Prostate gland (tissue), 2 donors: ENCODE data around the gene KRTAP12-4. TPM values are rescaled to one million over a fixed set of nuclear protein-coding genes. Genes with fewer than 3 reads are reported as not detected.

Source experiments
- DNase-seq: peaks from one replicate; pipeline ENCODE4 v3.0.0-alpha.2; 2019; ENCODE audit warnings: low spot score
- H3K27ac ChIP-seq, 2 donors: fragments of 200-600 bp; sonication (generic); 2 replicates each; pipeline ENCODE4 v1.5.1; 2017 to 2019
- H3K27me3 ChIP-seq: fragments of 200-600 bp; sonication (generic); replicated peaks from 2 replicates; pipeline ENCODE4 v1.5.1; 2019; ENCODE audit not compliant: insufficient read depth
- H3K36me3 ChIP-seq, 2 donors: fragments of 200-600 bp; sonication (generic); 1 replicate in 1 of 2; 2 replicates in 1 of 2; pipeline versions ENCODE4 v1.5.1 to v1.8.1; 2017 to 2019
- H3K4me1 ChIP-seq: fragments of 200-600 bp; sonication (generic); replicated peaks from 2 replicates; pipeline ENCODE4 v1.5.1; 2019
- H3K4me3 ChIP-seq, 2 donors: fragments of 200-600 bp; sonication (generic); 2 replicates each; pipeline ENCODE4 v1.5.1; 2017 to 2019
- H3K9me3 ChIP-seq: fragments of 200-600 bp; sonication (generic); 2 replicates; pipeline ENCODE4 v1.5.1; 2017
- CTCF ChIP-seq, 4 experiments: fragments of 200-600 bp in 2 of 4; fragments of 450-650 bp in 2 of 4; sonication (generic) in 2 of 4; IDR thresholded peaks; 1 replicate in 3 of 4; 2 replicates in 1 of 4; pipeline ENCODE4 v1.5.1; 2016 to 2019; ENCODE audit warnings: antibody characterized with exemption in 4 of 4, mild to moderate bottlenecking in 2 of 4, moderate library complexity in 2 of 4
- POLR2A ChIP-seq: fragments of 450-650 bp; IDR thresholded peaks from one replicate; pipeline ENCODE4 v1.6.1; 2016; ENCODE audit warnings: antibody characterized with exemption, mild to moderate bottlenecking
- POLR2AphosphoS5 ChIP-seq: sonication (generic); formaldehyde crosslinking; IDR thresholded peaks from one replicate; pipeline ENCODE4 v1.6.1; 2017; ENCODE audit warnings: antibody characterized with exemption
- WGBS: methylation state at CpG from one replicate; pipeline ENCODE4 v1.1.5; 2018; 5-methylcytosine and 5-hydroxymethylcytosine counted together
- intact Hi-C: fragments of 100-400 bp; cut with DNase I; formaldehyde crosslinking; loops from one replicate; pipeline ENCODE4 v1.14.2; 2022
- total RNA-seq, 2 donors: library from RNA; depleted of rRNA; stranded (reverse); fragments of >200 nt; gene quantifications; one replicate each; pipeline ENCODE4 v1.1.0, GENCODE V29; 2016

Gene KRTAP12-4
- total RNA-seq, 2 donors from 2014 or later = not detected

- intact Hi-C loops = no loop called here
- no peak for TF ChIP-seq POLR2A
- TF ChIP-seq CTCF (IDR thresholded peaks at IDR 0.05) = no peak
- no peak for TF ChIP-seq POLR2AphosphoS5
- Histone ChIP-seq H3K27me3 (peaks cover 3% of the 10 kb centered on the region), H3K4me1 (no peaks in the 10 kb centered on the region), H3K9me3 (no peaks in the 10 kb centered on the region), H3K36me3 (no peaks in the 10 kb centered on the region), H3K4me3 (no peak within 1 kb of the TSS), H3K27ac (no peak within 1 kb of the TSS)
- 38% methylated on average over 20 of the region's 21 CpGs for WGBS
- no peak for DNase-seq
Observed at GRCh38 chr21:44637018-44637850, 17.2 kb downstream of the KRTAP12-4 start, which contains the start of gene KRTAP10-10. KRTAP10-10 (plus strand) TSS chr21:44637356; CDS start chr21:44637418, 62 bp downstream.

- 77% methylated on average over 15 of the region's 15 CpGs for WGBS
- peaks cover 3% of the 10 kb centered on the region for H3K27me3 ChIP-seq
- intact Hi-C loops = no loop called here
Observed at GRCh38 chr21:44636209-44637017, 18.0 kb downstream of the KRTAP12-4 start.

GRCh38 chr21:44632067-44632466 is 22.4 kb downstream of the KRTAP12-4 start:
- intact Hi-C loops = no loop called here
- no peak overlapping the region for H3K27ac ChIP-seq
- H3K36me3 ChIP-seq = no peaks in the 10 kb centered on the region
- no peak overlapping the region for H3K4me3 ChIP-seq
- DNase-seq = no peak
- H3K9me3 ChIP-seq = no peaks in the 10 kb centered on the region
- WGBS = 95% methylated on average over 1 of the region's 1 CpG
- no peaks in the 10 kb centered on the region for H3K4me1 ChIP-seq
- TF ChIP-seq POLR2AphosphoS5 (no peak), POLR2A (no peak), CTCF (IDR thresholded peaks at IDR 0.05) (no peak)
- no peaks in the 10 kb centered on the region for H3K27me3 ChIP-seq

More at GRCh38 chr21:44636209-44637017, 18.0 kb downstream of the KRTAP12-4 start:
- no peaks in the 10 kb centered on the region for H3K36me3 ChIP-seq
- no peak overlapping the region for H3K4me3 ChIP-seq
- TF ChIP-seq POLR2AphosphoS5 (no peak), CTCF (IDR thresholded peaks at IDR 0.05) (no peak)
- H3K4me1 ChIP-seq = no peaks in the 10 kb centered on the region
- DNase-seq = no peak
- no peak overlapping the region for H3K27ac ChIP-seq
- H3K9me3 ChIP-seq = no peaks in the 10 kb centered on the region

- Histone ChIP-seq H3K4me3 (no peak overlapping the region), H3K27me3 (no peaks in the 10 kb centered on the region), H3K36me3 (no peaks in the 10 kb centered on the region), H3K4me1 (no peaks in the 10 kb centered on the region), H3K27ac (no peak overlapping the region), H3K9me3 (no peaks in the 10 kb centered on the region)
- no peak for TF ChIP-seq POLR2AphosphoS5
- TF ChIP-seq CTCF (IDR thresholded peaks at IDR 0.05) = no peak
- TF ChIP-seq POLR2A = no peak
- 91% methylated on average over 2 of the region's 2 CpGs for WGBS
- intact Hi-C loops = no loop called here
- DNase-seq = no peak
Observed at GRCh38 chr21:44630440-44630839, 24.0 kb downstream of the KRTAP12-4 start.
